ENCODE measurements around the gene MARS1.

Gene MARS1

GRCh38 chr12:57521525-57522010 lies 33.7 kb downstream of the MARS1 start:
- peak; percentile 52 for DNase-seq (ENCODE audit: low read depth)
- TF ChIP-seq CTCF (conservative IDR thresholded peaks at IDR 0.05; ENCODE audit: low read length): no peak
- H3K4me3 ChIP-seq (ENCODE audit: low read length): peak overlapping the region; percentile 61

GRCh38 chr12:57522011-57522886 lies 34.4 kb downstream of the MARS1 start, which contains the start of gene MBD6:
MBD6 (plus strand) TSS chr12:57522824; CDS start chr12:57524304, 1,480 bp downstream.
- TF ChIP-seq CTCF (conservative IDR thresholded peaks at IDR 0.05; ENCODE audit: low read length): no peak
- DNase-seq (ENCODE audit: low read depth): peak; percentile 97
- peak within 1 kb of the TSS; percentile 89 for H3K4me3 ChIP-seq (ENCODE audit: low read length)

DNA sequence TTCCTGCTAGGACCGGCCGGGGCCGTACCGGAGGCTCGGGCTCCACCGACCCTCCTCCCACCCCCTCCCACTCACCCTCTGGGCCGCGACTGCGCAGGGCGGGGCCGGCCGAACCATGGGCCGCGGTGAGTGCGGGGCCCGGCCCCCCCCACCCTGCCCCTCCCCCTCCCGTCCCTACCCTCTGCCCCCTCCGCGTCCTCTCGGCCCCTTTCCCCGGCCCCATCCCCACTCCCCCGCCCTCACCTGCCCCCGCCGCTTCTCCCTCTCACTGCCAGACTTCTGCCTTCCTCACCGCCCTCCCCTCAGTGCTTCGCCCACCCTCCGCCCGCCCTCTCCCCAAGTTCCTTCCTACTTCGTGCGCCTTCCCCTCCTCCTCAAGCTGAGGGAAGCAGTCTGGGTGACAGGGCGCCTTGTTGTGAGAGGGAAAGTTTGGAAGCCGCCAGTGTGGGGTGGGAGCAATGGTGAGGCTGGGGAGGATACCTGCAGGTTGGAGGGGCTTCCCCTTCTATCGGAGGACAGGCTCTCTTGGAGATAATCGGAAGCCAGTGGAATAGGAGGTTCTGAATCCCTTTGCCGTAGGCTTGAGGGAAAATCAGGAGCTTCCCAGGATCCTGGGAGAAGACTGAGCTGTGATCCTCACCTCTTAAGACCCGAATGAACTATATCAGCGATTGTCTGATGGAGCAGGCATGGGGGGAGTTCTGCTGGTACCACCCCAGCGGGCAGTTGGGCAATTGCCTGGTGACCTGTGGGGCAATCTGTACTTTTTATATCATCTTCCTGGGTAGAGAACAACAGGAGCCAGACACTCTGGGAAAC lies 35.2 kb downstream of the MARS1 start:
- peak overlapping the region; percentile 89 for H3K4me3 ChIP-seq (ENCODE audit: low read length)
- DNase-seq (ENCODE audit: low read depth): peak; percentile 46
- no peak for TF ChIP-seq CTCF (conservative IDR thresholded peaks at IDR 0.05; ENCODE audit: low read length)

- no peak for DNase-seq (ENCODE audit: low read depth)
- H3K4me3 ChIP-seq (ENCODE audit: low read length): peak overlapping the region; percentile 89
- TF ChIP-seq CTCF (conservative IDR thresholded peaks at IDR 0.05; ENCODE audit: low read length): no peak
Observed at GRCh38 chr12:57523706-57524614, 36.1 kb downstream of the MARS1 start.

- DNase-seq (ENCODE audit: low read depth): no peak
- peak overlapping the region; percentile 89 for H3K4me3 ChIP-seq (ENCODE audit: low read length)
- TF ChIP-seq CTCF (conservative IDR thresholded peaks at IDR 0.05; ENCODE audit: low read length): no peak
Observed at GRCh38 chr12:57524814-57525614, 37.1 kb downstream of the MARS1 start.
